Urinary bladder (tissue), 4 donors: Measurements from ENCODE around the gene SIAH1. TPM values are rescaled to one million over a fixed set of nuclear protein-coding genes. Genes with fewer than 3 reads are reported as not detected.
"Not testable (repeated sequence)": the region's sequence is repeated elsewhere in the genome, so short reads cannot be mapped to it uniquely, and the experiment has no call there.

Experiments used
- DNase-seq: peaks from one replicate; pipeline ENCODE4 v3.0.0-alpha.2; 2015; ENCODE audit errors: extremely low spot score
- H3K27ac ChIP-seq: one replicate; pipeline ENCODE4 v1.5.1; 2013; ENCODE audit warnings: low read depth, mild to moderate bottlenecking, moderate library complexity
- H3K36me3 ChIP-seq: one replicate; pipeline ENCODE4 v1.6.1; 2013; ENCODE audit warnings: mild to moderate bottlenecking, moderate library complexity; ENCODE audit not compliant: insufficient read depth
- H3K4me1 ChIP-seq: one replicate; pipeline ENCODE4 v1.6.1; 2013; ENCODE audit warnings: mild to moderate bottlenecking, moderate library complexity; ENCODE audit not compliant: insufficient read depth
- H3K4me3 ChIP-seq: one replicate; pipeline ENCODE4 v1.5.1; 2013; ENCODE audit warnings: low read depth, low read length
- WGBS: extraction: QIAGEN DNeasy Blood & Tissue Kit; methylation state at CpG from one replicate; pipeline ENCODE4 v1.1.7; 2013; 5-methylcytosine and 5-hydroxymethylcytosine counted together
- polyA plus RNA-seq: library from polyadenylated mRNA; stranded (reverse); fragments of 200-250 nt; gene quantifications from one replicate; pipeline ENCODE4 v1.2.3, GENCODE V29; 2013
- small RNA-seq: library from RNA; depleted of rRNA; stranded (forward); fragments of <200 nt; gene quantifications from one replicate; pipeline ENCODE3, GENCODE V24; 2014
- total RNA-seq: library from RNA; depleted of rRNA; stranded (reverse); fragments of >200 nt; gene quantifications from one replicate; pipeline ENCODE4 v1.2.3, GENCODE V29; 2014
- donor health status: healthy with polysubstance abuse.
- donor health status: healthy.

SIAH1 gene
- total and polyA plus RNA-seq, 2 donors, result 17.2 to 51.1 TPM

GRCh38 chr16:48323783-48324775 is 61.1 kb downstream of the SIAH1 start:
- Histone ChIP-seq H3K27ac (no peak overlapping the region), H3K36me3 (no peaks in the 10 kb centered on the region), H3K4me3 (no peak overlapping the region), H3K4me1 (no peaks in the 10 kb centered on the region)
- 76% methylated on average over 7 of the region's 7 CpGs for WGBS
- DNase-seq, result no peak

- Histone ChIP-seq H3K4me3 (no peak overlapping the region), H3K4me1 (no peaks in the 10 kb centered on the region), H3K36me3 (no peaks in the 10 kb centered on the region), H3K27ac (no peak overlapping the region)
- DNase-seq, result no peak
- WGBS, result 80% methylated on average over 2 of the region's 2 CpGs
Measured at GRCh38 chr16:48321317-48322036, 63.7 kb downstream of the SIAH1 start.

GRCh38 chr16:48318630-48319029 is 66.6 kb downstream of the SIAH1 start:
- Histone ChIP-seq H3K27ac (no peak overlapping the region), H3K4me1 (no peaks in the 10 kb centered on the region), H3K4me3 (no peak overlapping the region), H3K36me3 (no peaks in the 10 kb centered on the region)
- no peak for DNase-seq
- 66% methylated on average over 4 of the region's 4 CpGs for WGBS

- H3K36me3 ChIP-seq, result peaks cover 3% of the 10 kb centered on the region
- H3K4me3 ChIP-seq, result no peak overlapping the region
- 71% methylated on average over 2 of the region's 2 CpGs for WGBS
- no peak for DNase-seq
- no peaks in the 10 kb centered on the region for H3K4me1 ChIP-seq
- H3K27ac ChIP-seq, result no peak overlapping the region
Measured at GRCh38 chr16:48317614-48318315, 67.4 kb downstream of the SIAH1 start.

- no peaks in the 10 kb centered on the region for H3K4me1 ChIP-seq
- 89% methylated on average over 1 of the region's 1 CpG for WGBS
Measured at GRCh38 chr16:48317026-48317425, 68.2 kb downstream of the SIAH1 start.

GRCh38 chr16:48313905-48314304 is 71.3 kb downstream of the SIAH1 start:
- not testable (repeated sequence) for H3K4me1 ChIP-seq, H3K36me3 ChIP-seq, H3K27ac ChIP-seq, DNase-seq, H3K4me3 ChIP-seq
- WGBS, result 98% methylated on average over 3 of the region's 3 CpGs

More at GRCh38 chr16:48317026-48317425, 68.2 kb downstream of the SIAH1 start:
- peaks cover 3% of the 10 kb centered on the region for H3K36me3 ChIP-seq
- no peak for DNase-seq
- H3K4me3 ChIP-seq, result no peak overlapping the region
- H3K27ac ChIP-seq, result no peak overlapping the region

GRCh38 chr16:48310908-48311641 is 74.1 kb downstream of the SIAH1 start:
- 97% methylated on average over 4 of the region's 4 CpGs for WGBS
- H3K36me3 ChIP-seq, result peaks cover 3% of the 10 kb centered on the region
- H3K27ac ChIP-seq, result no peak overlapping the region
- H3K4me3 ChIP-seq, result no peak overlapping the region
- no peak for DNase-seq
- H3K4me1 ChIP-seq, result no peaks in the 10 kb centered on the region

Small RNA genes within 50 kb of the gene (small RNA-seq; reads per million reads assigned to genes)
- gene RF00017, result not detected

Other genes starting within 250 kb of the SIAH1 start
- not detected for gene ABCC12, start 229.4 kb downstream of the SIAH1 start, total RNA-seq
- not detected for gene ABCC12, start 229.4 kb downstream of the SIAH1 start, polyA plus RNA-seq
- 78.8 TPM for gene LONP2, start 141.1 kb downstream of the SIAH1 start, total RNA-seq
- 30.1 TPM for gene LONP2, start 141.1 kb downstream of the SIAH1 start, polyA plus RNA-seq
- gene ABCC11, start 137.9 kb downstream of the SIAH1 start, total RNA-seq, result 0.11 TPM
- gene ABCC11, start 137.9 kb downstream of the SIAH1 start, polyA plus RNA-seq, result 0.18 TPM
- 56.6 TPM for gene N4BP1, start 224.8 kb upstream of the SIAH1 start, total RNA-seq
- 14.1 TPM for gene N4BP1, start 224.8 kb upstream of the SIAH1 start, polyA plus RNA-seq